Hepatic stellate cell (primary cell): ENCODE results near the gene SGIP1.
A peak's percentile ranks its signal among the peaks of the same experiment; 100 is the strongest.

Source experiments
- DNase-seq: peaks from one replicate; pipeline ENCODE4 v3.0.0; 2011; ENCODE audit warnings: low spot score

SGIP1 gene

DNA sequence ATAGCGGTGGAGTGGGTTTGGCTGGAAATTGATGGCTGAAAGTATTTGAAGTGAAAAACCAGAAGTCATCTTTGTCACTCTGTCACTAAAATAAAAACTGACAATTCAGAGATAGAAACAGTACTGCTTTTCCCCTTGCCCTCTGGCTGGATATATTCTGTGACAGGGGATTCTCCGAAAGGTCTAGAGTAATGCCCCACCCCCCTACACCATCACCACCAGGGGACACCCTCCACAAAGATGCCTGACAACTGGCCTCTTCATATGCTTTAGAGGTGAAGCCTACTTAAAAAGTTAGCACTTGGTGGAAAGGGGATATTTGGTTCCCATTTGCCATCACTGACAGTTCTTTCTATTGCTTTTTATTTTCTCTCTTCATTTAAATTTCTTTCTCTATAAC, 73.5 kb downstream of the SGIP1 start:
- DNase-seq: no peak

DNA sequence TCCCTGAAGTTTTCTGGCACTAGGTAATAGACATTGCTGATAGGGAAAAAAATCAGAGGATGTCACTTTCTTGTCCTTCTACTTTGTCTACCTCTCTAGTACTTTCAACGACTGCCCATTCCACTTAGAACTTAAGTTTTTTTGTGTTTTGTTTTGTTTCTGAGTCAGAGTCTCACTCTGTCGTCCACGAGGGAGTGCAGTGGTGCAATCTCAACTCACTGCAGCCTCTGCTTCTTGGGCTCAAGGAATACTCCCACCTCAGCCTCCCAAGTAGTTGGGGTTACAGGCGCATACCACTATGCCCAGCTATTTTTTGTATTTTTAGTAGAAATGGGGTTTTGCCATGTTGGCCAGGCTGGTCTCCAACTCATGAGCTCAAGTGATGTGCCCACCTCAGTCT, 79.2 kb downstream of the SGIP1 start:
- no peak for DNase-seq

DNA sequence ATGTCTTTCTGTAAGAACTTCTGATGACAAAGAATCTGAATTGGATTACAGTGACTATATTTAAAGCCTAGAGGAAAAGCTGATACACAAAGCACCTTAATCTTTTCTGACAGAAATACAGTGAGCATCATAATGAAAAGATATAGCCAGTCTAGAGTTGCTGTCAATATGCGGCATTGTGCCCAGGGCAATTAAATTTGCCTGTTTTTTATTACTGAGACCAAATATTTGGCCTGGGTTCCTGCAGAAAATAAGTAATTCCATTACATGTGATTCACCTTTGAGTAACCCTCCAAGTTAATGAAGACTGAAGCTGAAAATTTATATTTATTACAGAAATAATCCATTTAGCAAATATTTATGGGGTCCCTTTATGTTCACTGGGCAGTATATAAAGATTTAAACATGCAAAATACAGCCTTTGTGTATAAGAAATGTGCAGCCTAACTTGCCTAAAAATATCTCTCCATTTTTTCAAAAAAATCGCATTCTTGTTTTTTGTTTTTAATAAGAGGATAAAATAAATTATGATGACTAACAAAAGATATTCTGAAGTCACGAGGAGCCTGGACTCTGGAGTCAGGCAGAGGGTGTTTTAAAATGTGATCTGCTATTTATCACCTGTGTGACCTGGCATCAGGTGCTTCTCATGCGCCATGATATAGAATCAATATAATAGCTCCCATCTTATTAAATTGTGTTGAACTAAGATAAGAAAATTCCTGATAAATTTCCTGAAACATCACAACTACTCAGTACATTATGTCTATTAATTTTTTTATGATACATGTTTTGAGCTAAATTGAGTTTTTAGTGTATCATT, 83.6 kb downstream of the SGIP1 start:
- no peak for DNase-seq

DNA sequence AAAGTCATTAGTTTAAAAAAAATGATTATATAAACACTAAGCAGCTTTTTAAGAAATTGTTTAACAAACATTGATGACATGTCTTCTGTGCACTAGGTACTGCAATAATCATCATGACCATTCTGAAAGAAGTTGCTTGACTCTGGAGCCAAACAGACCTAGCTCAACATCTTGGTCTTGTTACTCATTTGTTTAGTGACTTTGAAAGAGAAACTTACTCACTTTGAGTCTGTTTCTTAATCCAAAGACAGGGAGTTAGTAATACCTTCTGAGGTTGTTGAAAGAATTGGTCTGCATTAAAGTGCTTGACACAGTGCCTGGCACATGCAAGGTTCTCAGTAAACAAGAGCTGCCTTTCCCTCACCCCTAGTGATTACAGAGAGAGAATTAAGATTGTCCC, 84.4 kb downstream of the SGIP1 start:
- DNase-seq: no peak

DNA sequence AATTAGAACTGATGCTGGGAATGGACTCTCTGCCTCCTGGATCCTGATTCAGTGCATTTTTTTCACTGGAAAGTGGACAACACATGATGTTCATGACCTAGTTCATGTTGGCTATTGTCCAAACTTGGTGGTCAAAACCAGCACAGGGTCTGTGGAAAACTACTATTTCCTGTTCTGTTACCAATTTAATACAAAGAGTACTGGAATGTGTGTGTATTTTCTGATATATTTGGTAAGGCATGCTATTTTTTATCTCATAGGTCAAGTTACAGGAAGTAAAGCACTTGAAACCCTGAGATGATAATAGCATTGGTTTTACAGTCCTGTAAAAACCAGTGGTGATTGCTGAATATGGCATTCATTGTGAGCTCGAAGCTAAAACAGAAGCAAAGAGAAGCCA, 89.9 kb downstream of the SGIP1 start:
- no peak for DNase-seq

DNA sequence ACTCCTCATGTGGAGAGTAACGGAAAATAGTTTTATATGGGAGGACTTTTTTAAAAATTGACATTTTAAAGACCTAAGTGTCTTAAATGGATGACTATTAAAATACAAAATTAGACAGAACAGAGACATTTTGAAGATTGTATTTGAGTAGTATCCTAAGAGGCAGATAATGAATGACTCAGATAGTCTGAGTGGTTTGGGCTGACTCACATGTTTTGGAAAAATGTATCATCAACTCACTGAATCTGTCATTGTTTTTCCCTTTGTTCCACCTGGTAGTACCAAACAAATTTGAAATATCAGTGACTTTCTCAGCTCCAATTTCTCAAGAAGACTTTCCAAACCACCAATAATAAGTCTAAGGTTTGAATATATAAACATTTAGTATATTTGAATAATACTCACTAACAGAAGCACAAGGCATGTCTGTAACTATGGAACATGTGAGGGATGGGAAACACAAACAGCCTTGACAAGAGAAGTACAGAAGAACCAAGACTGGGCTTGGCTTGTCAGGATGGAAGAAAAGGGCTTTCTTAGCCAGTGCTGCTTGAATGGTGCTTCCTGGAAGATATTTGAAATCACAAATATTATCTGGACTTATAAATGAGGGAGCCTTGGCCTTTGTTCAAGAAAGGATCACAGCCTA, 90.6 kb downstream of the SGIP1 start:
- DNase-seq: peak; percentile 4

DNA sequence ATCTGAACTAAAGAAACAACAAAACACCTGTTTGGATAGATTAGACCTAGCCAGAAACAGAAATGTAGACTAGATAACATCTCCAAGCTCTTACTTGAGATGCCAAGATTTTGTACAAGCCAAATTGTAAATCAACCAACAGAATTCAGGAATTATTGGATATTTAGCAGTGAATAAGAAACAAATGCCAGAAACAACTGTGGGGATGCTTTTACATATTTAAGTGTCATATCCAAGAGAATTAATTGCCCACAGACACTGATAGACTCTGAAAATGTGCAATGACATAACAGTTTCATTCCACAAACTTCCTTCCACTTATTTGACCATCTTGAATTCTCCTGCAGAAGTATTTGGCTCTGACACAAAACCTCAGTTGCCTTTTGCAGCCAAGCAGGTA, 92.3 kb downstream of the SGIP1 start:
- no peak for DNase-seq

DNA sequence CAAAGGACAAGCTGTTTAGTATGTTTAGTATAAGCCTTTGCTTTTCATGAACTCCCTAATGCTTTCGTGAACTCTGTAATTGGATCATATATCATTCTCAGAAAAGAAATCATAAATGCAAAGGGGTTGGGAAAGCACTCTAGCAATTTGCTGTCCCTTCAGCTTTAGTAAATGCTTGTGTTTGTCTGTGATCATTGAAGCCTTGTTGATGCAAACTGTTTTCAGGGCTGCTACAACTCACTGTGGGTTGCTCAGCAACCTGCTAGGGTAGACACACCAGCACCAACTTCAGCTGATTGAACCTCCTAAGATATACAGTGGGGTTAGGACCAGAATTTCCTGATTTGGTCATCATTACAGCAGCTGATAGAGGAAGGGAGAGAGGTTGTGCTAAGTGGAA, 95.0 kb downstream of the SGIP1 start:
- no peak for DNase-seq

DNA sequence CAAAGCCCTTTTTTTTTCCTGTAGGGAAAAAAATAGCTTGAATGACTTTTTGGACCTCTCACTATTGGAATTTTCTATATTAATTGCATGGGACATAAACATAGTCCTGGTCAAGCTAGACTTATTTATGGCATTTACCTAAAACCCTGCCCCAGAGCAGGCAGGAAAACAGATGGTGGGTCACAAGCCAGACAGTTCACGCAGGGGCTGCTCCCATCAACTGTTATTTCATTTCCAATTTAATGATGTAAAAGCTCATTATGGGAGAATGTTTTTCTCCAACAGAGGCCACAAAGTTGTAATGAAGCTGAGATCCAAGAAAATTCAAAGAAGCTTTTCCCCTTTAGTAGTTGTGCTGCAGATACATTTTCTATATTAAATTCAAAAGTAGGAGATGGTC, 99.2 kb downstream of the SGIP1 start:
- no peak for DNase-seq

DNA sequence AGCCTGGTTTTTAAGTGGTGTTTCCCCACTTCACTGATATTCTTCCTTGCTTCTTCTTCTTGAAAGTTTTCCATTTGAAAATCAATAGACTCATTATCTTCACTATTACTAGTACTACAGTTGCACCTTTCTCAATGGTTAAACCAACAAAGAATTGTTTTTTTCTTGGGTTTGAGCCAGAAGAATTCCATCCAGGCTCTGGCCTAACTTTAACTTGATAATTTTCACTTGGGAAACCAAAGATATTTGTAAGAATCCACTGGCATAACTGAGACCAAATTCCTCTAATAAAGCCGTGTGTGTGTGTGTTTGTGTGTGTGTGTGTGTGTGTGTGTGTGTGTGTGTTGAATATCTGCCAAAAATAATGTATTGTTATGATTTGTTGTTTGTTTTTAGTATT, 103.2 kb downstream of the SGIP1 start:
- no peak for DNase-seq

DNA sequence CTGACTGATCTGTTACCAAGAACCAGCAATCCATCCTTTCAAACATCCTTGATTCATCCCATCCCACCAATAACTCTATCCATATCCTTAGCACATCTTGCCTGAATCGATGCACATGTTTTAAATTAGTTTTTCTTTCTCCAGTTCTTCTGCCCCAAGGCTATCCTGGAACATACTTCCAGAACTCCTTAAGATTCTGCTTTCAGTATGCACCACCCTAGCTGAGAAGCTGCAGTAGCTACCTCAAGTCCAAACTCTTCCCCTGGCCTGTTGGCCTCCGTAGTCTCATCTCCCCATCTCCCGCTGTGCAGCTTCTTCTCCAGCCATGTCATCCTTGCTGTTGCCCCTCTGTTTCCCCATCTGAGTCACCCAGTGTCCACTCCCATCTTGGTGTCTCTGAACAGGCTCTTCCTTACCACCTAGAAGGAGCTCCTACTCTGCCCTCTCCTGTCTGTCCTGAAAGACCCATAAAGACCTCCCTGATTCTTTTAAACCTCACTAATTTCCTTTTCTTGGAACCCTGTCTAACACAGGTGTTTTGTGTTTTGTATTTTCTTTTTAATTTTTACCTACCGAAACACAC, 108.0 kb downstream of the SGIP1 start:
- no peak for DNase-seq

DNA sequence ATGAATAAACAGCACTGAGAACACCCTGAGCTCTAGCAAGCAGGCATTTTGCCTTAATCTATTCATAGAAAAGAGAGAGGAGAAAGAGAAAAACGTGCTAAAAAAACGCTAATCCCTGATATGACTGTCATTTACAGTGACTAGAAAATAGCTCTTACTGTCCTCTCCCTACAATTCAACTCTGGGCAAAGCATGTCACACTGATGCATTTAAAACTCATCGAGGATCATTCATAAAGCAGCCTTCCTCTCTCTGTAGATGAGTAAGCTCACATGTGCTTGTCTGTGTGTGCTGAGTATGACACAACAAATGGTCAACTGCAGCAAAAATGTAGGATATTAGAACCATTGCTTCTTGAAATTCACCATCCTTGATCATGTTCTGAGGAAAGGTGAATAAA, 109.0 kb downstream of the SGIP1 start:
- DNase-seq: no peak

DNA sequence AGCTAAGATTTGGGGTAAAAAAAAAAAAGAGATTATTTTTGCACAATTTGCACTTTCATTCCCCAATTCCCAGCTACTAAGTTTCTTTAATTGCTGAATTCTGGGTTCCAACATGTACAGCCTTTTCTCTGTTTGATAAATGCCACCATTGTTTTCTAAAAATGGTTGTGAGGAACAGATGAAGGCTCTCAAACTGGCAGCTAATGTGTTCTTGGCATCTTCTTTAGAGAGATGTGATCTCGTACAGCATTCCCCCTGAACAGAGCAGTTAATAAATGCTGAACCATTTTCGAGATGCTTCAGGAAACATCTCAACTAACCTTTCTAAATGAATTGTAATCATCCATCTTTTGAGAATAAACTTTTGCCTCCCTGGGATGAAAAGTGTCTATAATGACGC, 110.4 kb downstream of the SGIP1 start:
- DNase-seq: no peak

DNA sequence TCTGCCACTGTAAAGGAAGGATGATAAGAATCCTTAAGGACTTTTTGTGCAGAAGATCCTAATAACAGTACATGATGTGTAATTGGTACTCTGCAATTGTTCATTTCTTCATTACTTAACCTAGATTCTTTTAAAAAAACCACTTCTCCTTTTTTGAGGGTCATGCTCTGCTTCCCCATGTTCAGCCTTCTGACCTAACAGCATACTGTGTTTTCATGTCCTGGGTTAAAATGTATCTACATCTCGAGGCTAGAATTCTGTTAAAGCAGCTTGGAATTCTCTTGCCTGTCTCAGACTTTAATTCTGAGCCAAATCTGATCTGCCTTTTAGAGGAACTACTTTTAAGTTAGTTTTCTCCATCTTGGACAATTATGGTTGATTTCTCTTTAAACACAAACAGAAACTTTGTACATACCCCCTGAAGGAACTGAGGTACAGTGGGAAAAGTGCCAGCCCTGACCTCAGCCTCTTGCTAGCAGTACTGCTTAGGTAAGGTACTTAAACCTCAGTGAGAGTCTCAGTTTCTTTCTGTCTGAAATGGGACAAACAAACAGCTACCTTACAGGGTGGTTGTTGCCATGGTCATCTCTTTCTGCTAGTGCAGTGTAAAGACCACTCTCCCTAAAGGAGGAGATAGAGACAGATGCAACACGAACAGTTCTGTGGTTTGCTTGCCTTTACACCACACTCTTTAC, 115.1 kb downstream of the SGIP1 start:
- no peak for DNase-seq

DNA sequence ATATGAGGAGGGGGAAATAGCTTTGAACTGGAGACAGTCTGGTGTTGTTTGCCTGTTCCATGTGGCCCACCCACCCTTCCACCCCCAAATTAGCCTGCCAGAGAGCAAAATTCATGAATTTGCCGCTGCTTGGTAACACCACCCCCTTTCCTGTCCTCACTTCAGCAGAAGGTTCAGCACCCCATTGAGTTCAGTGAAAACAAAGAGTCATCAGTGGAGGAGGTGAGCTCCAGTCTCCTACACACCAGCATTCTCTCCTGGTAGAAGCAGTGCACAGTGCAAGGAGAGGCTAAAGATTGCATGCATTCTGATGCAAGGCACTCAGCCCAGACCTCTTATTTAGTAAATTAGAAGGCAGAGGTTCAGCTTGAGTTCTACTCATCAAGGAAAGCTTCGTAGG, 118.6 kb downstream of the SGIP1 start:
- DNase-seq: no peak

DNA sequence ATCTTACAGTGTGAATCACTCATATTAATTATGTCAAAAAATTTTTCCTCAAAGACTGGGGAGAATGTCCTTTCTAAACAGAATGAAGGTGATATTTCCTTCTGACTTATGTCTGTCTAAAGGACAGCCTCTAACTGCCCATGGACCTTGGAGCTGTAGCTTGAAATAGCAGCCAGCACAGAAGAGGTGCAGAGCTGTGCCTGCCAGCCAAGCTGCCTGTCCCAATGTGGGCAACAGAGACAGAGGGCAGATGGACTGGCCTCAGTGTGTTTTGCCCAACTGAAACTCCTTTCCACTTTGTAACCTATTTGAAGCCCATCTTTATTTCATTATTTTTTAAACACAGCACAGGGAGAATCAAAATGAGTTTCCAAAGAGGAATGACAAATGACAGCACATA, 120.7 kb downstream of the SGIP1 start:
- no peak for DNase-seq

DNA sequence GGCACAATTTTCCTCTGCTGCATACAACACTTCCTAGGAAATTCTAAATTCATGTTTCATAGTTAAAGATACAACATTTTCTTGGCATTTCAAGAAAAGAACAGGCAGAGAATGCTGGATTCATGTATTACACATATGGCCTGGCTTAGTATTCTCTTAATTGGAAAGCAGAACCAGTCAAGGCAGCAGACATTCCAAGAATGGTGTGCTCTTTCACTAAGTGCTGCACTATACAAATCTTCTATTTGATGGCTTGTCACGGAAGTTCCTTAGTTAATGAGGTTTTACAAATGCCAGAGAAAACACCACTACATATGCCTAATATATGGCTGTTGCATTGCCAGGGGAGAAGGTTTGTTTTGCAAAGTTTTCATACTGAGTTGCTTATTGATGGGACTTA, 137.5 kb downstream of the SGIP1 start:
- no peak for DNase-seq

DNA sequence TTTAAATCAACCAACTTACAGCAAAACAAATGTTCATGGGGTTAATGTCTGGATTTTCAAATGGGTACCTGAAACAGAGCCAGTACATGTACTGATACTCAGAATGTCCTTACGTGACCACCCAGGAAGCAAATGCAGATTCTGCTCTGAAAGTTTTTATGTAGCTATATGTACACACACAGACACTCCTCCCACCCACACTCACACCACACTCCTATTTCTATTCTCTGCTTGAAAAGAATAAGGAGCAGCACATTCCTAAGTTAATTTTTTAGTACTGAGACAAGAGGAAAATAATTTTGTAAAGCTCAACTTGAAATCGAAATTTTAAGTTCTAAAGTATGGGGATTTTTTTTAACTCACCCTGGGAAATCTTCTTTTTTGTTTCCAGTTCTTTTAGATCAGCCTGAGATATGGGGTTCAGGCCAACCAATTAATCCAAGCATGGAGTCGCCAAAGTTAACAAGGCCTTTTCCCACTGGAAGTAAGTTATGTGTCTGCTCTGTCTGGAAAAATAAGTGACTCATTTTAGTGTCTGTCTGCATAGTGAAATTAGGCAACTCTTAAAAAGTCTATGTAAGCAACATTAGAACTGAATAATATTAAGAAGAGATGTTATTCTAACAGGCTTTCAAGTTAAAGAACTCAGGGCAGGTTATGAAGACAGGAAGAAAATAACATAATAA, 142.8 kb downstream of the SGIP1 start:
- peak; percentile 29 for DNase-seq

DNA sequence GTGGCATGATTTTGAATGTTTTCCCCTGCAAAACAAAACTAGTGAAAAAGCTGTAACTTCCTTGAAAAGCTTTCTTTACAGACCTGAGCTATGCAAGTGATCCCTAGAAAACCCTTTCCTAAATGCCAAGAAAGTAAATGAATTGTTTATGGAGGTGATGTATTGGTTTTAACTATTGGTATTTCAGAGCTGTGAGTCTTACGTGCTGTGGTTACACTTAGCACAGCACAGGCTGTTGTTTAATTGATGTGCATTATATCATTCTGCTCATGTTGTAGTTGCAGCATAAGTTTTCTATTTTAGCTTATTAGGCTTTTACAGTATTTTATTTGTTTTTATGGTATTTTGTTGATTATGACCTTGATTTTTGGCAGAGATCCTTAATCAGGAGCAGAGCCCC, 144.2 kb downstream of the SGIP1 start:
- DNase-seq: no peak

DNA sequence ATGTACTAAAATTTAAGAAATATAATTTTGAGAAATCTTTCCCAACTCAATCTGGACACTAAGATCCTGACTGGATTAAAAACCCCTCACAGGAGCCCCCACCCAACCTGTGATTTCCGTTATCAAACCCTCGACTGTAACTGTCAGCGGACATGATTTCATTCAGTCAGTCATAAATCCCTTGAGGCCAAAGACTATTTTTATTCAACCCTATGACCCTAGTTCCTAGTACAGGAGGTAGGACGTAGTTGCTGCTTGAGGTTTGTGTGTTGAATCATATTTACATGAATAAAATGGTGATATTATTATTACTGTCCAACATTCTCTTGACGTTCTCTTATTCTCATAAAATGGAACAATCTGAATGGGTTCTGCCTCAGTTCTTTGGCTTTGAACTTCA, 145.2 kb downstream of the SGIP1 start:
- no peak for DNase-seq

DNA sequence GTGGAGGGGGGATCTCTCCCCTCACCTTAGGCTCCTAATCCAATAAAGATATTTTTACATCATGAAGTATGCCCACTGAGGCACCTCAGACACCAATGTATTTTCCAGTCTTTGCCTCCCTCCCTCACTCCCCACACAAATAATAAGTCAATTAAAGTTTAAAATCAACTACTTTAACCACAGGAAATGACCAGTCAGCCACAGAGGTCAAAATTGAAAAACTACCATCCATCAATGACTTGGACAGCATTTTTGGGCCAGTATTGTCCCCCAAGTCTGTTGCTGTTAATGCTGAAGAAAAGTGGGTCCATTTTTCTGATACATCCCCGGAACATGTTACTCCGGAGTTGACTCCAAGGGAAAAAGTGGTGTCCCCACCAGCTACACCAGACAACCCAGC, 147.7 kb downstream of the SGIP1 start:
- no peak for DNase-seq

DNA sequence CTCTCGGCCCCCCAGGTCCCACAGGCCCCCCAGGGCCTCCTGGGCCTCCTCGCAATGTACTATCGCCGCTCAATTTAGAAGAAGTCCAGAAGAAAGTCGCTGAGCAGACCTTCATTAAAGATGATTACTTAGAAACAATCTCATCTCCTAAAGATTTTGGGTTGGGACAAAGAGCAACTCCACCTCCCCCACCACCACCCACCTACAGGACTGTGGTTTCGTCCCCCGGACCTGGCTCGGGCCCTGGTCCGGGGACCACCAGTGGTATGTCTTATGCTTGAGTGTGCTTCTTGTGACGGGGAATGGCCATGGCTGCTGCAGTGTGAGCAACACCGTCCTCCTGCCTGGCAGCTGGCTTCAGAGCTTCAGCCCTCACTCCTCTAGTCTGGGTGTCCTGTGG, 148.2 kb downstream of the SGIP1 start:
- DNase-seq: no peak
